Hypothalamus (tissue), 51 donors: ENCODE measurements around the gene RGS17.
"Not testable (repeated sequence)": the region's sequence is repeated elsewhere in the genome, so short reads cannot be mapped to it uniquely, and the experiment has no call there.

Source experiments
- DNase-seq, 51 donors: peaks; one replicate each; lab custom pipeline; 2025; lab: John Stamatoyannopoulos, UW

The RGS17 gene

DNA sequence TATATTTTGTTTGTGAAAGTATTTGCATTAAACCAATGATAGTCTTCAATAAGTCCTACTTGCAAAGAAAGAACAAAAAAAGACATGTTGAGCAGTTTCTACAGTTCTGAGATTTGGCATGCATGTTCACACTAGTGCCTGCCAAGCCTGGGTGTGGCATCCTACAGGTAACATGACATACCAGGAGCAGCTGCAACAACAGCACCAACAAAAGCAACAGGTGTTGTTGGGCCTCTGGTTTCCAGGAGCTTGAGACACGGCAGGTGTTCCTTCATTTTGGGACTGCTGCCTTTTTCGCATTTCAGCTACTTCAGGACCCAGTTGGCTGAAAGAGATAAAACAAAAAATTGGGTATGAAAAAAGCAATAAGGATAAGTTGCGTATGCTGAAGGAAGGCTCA is 87.4 kb downstream of the RGS17 start:
- no peak for DNase-seq

DNA sequence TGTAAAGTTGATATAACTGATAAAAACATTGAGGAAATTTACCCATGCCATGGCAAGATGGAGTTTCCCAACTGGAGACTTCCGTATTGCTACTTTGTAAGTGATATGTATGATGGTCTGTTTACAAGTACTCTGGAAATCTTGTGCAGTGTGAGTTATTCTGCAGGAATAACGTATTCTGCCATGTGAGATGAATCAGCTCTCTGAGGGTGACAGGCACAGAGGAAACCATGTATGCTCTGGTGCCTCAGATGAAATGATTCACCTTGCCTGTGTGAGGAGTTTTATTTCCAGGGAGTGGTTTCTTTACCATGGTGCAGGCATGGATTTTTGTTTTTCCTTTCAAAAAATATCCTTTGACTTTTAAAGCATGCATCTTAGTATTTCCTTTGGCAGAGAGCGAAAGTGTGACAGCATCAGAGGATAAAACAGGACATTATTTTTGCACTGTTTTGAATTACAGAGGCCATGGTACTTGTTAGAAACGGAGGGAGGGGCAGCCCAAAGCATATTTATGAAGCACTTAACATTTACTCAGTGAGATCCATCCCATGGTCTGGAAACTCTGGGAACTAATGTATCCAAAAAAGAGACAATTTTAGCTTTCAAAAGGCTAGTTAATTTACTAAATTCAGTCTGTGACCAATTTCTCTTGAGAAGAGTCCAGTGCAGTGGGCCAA is 92.6 kb downstream of the RGS17 start:
- peak in 1 of 51 donors; percentile 8 for DNase-seq

DNA sequence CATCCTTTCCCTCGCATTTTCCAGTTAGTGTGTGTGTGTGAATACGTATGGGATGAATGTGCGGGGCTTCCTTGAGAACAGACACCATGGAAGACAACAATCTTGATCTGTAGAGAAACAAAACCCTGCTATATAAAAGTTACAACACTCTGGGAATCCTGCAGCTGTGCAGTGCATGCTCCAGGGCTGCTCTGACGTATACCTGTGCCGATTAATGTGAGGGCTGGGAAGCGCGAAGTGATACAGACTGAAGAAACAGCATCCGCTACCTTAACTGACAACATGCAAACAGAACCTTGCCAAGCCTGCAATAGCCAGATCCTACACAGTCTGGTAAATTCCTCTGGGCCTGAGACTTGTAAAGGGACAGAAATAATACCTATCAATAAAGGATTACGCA is 96.9 kb downstream of the RGS17 start:
- DNase-seq, result no peak

DNA sequence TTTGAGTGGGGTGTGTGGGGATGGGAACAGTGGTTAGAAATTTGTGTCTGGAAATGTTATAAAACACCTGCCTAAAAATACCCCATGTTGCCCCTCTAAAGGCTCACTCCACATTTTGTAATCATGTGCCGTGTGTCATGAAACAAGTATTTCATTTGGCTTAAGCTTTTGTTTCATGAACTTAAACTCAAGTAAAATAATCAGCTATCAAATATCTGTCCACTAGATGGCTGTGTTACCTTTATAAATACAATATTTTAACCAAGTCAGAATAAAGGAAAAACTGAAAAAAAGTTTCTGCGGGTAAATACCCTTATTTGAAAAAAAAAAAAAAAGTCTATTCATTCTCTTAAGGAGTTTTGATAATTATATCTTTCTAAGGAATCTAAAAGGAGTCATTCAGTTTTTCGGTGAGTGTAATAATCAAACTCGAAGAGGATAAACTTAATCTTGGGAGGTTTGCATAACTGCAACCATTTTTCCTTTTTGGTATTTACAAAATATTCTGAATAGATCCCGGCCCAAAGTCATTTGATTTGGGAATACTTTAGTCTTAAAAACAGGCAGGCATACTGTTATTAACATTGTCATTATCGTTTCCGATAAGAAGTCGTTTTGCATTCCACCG is 98.7 kb downstream of the RGS17 start:
- no peak for DNase-seq

DNA sequence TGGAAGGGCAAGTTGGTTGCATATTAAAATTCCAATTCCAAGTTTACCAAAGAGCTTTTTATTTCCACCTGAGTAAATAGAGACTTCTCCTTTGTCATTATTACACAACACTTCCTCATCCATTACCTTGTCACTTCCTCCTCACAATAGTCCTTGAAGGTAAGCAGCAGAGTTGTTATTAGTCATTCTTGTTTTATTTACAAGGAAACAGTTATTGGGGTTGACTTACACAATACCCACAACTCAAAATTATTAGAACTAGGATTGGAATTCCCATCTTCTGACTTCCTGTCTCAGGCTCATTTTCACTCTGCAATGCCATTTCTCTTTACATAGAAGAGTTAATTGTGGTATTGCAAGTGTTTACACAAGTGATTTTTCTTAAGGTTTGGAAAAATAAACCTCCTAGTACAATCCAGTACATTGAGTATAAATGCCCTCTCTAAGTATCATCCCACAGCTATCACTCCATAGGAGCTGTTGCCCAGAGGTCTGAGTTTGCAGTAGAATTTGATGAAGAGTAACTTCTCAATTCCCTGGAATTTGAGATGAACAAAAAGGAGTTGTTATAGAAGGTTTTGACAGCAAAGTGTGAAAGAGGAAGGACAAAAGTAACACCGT is 99.6 kb downstream of the RGS17 start:
- DNase-seq, result no peak

GRCh38 chr6:153028963-153029362 is 102.1 kb downstream of the RGS17 start:
- DNase-seq, result no peak

DNA sequence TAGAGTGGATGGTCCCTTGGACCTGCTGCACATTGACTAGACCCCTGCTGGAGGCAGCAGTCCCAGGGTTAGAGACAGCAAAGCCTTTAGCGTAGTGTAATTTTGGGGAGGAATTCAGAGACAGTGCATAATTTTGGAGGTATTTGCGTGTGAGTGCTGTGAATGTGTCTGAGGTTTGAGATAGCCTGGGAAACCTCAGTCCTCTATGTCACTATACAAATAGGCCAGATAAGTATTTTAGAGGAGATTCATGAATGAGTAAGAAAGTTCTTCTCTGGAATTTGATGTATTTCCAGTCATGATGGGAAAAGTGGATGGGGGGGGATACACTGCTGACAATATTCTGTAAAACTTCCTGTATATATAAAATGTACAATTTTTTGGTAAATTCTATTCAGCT is 102.8 kb downstream of the RGS17 start:
- no peak for DNase-seq

DNA sequence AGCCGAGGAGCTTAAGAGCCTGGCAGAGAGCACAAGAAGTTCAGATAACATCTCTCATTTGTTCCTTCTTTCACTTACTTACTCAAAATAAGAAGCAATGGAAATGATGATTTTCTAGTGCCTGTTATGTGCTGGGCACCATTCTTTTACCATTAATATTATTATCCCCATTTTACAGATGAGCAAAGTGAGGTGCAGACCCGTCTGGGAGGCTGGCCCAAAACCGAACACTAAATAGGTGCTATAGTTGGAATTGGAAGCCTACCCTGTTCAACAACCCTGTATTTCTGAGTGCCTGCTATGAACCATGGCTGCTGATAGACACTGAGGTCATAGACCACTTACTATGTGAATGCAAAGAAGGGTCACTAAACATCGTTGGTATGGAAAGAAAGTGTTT is 103.6 kb downstream of the RGS17 start:
- no peak for DNase-seq

GRCh38 chr6:153024709-153025017 is 106.4 kb downstream of the RGS17 start:
- DNase-seq, result no peak

GRCh38 chr6:153023977-153024708 is 106.9 kb downstream of the RGS17 start:
- peak in 17 of 51 donors; percentile 0 to 33 (median 2) for DNase-seq

GRCh38 chr6:153018355-153018754 is 112.7 kb downstream of the RGS17 start:
- no peak for DNase-seq

DNA sequence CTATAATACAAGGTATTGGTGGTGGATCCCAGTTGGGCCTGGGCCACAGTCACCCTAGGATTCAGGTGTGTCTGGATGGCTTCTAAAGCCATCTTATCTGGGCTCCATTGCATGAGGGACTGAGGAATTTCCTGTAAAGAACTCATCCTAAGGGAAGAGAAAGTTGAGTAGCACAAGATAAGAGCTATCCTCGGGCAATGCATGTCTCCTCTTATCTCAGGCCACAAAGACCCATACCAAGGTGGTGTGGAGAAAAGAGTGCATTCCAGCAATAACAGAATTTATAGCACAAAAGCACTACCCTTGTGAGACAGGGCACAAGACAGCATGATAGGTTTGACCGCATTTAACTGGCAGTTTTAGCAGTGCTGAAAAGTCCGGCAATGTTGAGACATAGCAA is 114.2 kb downstream of the RGS17 start:
- DNase-seq, result no peak

DNA sequence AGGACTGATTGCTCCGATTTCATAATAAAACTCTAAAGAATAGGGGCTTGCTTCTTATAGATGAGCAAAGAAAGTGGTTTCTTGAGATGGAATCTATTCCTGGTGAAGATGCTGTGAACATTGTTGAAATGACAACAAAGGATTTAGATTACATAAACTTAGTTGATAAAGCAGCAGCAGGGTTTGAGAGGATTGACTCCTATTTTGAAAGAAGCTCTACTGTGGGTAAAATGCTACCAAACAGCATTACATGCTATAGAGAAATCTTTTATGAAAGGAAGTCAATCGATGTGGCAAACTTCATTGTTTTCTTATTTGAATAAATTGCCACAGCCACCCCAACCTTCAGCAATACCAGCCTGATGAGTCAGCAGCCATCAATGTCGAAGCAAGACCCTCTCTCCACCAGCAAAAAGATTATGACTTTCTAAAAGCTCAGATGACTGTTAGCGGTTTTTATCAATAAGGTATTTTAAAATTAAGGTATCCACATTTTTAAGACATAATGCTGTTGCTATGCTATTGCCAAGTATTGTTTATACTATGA is 115.9 kb downstream of the RGS17 start:
- DNase-seq, result no peak

DNA sequence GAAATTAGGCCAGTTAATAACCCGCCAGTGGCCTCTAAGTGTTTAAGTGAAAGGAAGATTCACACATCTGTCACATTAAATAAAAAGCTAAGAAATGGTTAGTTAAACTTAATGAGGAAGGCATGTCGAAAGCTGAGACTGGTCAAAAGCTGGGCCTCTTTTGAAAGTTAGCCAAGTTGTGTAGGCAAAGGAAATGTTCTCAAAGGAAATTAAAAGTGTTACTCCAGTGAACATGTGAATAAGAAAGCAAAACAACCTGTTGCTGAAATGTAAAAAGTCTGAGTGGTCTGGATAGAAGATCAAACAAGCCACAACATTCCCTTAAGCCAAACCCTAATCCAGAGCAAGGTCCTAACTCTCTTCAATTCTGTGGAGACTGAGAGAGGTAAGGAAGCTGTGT is 117.6 kb downstream of the RGS17 start:
- no peak for DNase-seq

DNA sequence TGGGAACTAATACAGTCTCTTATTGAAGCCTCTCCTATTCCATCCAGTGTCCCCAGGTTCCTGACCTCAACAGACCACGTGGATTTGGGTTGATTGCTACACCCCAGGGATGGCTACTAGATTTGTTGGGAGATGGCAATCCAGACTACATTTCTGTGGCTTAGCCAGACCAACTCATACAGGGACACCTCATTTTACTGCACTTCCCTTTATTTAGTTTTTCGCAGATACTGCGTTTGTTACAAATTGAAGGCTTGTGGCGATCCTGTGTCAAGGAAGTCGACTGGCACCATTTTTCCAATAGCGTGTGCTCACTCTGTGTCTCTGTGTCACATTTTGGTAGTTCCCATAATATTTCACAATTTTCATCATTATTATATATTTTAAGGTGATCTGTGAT is 118.2 kb downstream of the RGS17 start:
- DNase-seq, result no peak

DNA sequence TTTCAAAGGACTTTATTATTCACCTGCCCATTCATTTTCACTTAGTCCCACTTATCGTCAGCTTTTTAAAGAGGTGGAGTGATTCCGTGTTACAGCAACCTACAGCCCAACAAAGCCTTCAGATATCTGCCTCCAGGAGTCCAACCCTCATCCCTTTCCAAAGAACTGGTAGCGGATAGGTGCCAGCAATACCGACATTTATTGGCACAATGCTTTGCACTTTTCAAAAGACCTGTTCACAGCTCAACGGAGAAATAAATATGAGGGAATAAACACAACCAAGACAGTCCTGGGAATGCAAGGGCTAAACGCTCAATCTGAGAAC is 127.8 kb downstream of the RGS17 start:
- DNase-seq, result peak in 2 of 51 donors; percentile 32 to 67

- DNase-seq, result peak; percentile 37 to 93 (median 84)
Observed at GRCh38 chr6:153002613-153003365, 128.3 kb downstream of the RGS17 start, which contains the start of gene MTRF1L. Gene MTRF1L (minus strand): TSS chr6:153002709. CDS start chr6:153002685, 24 bp downstream.

DNA sequence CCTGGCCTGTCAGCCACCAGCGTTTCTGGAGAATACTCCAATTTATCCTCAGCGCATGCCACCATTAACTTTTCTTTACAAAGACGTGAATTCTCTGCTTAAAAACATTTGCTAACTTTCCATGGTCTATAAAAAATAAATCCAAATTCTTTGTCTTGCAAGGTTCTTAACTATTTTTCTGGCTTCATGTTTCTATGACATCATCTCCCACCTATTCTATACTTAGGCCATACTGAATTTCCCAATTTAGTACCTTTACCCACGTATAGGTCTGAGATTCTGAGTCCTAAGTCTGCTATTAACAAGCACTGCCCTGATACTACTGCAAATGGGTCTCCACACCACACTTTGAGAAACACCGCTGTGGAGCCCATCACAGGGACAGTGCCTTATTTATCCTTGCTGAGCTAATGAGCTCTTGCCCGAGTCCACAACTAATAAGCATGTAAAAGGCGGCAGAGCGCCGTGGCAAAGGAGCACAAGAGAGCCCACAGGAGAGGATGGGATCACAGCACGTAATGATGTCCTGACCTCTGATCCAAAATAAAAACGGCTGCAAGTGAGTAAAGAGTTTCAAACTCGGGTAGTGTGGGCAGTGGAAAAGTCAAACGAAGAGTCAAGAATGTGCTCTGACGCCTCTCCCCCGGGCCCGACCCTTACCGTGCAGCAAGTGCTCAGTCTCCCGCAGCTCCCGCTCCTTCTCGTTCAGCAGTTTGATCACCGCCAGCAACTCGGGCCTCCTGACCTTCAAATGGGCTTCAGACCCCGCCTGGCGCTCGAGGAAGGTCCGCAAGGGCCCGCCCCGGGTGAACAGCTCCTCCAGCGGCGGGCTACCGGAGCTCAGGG is 129.1 kb downstream of the RGS17 start:
- peak in 7 of 51 donors; percentile 2 to 49 (median 29) for DNase-seq

GRCh38 chr6:153000790-153001189 is 130.3 kb downstream of the RGS17 start:
- not testable (repeated sequence) for DNase-seq

GRCh38 chr6:153000243-153000642 is 130.8 kb downstream of the RGS17 start:
- no peak for DNase-seq
